ENCODE results near the gene FANCD2.
"Not testable (repeated sequence)": the region's sequence is repeated elsewhere in the genome, so short reads cannot be mapped to it uniquely, and the experiment has no call there.

Gene FANCD2

DNA sequence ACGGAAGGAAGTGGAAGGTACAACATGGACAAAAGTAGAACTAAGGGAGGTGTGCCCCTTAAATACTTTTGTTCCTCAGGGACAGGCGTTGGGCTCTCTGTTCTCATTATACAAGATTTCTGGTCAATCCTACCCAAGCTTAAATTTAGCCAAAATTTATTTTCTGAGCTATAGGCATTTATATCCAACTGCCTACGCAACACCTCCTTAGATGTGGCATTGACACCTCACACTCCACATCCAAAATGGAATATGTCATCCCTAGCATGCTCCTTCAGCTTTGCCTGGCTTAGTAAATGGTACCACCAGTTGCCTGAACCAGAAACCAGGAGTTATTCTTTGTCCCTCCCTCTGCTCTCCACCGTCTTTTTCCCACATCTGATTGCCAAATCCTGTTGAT, 55.6 kb downstream of the FANCD2 start:
- Histone ChIP-seq H3K36me3 (ENCODE audit: insufficient read depth, low read length) (peaks cover 10% of the 10 kb centered on the region), H3K4me2 (ENCODE audit: low read length) (no peak overlapping the region)

DNA sequence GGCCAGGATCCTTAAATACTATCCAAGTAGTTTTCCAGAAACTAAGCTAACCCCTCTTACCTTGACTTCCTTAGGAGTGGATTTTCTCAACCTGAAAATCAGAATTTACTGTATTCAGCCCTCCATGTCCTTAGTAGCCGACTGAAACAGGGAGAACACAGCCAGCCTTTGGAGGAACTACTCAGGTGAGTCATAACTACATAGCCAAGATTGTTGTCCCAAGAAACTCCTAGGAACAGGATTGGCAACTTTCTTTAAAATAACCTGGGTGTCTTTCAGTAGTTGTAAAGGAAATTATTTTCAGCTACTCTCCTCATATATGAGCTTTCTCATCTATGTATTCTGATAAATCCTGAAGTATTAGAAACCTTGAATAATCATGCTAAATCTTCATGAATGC, 59.5 kb downstream of the FANCD2 start:
- Histone ChIP-seq H3K9me3 (replicated peaks; ENCODE audit: low read length) (no peaks in the 10 kb centered on the region), H3K4me3 (ENCODE audit: low read length) (no peak overlapping the region), H3K36me3 (ENCODE audit: insufficient read depth, low read length) (peaks cover 16% of the 10 kb centered on the region), H3K9ac (ENCODE audit: low read depth, low read length) (no peak overlapping the region), H3K4me1 (ENCODE audit: control insufficient read depth, insufficient read depth, low read length) (no peaks in the 10 kb centered on the region), H3K4me2 (ENCODE audit: low read length) (no peak overlapping the region), H3K27me3 (ENCODE audit: control insufficient read depth, insufficient read depth, low read length) (no peaks in the 10 kb centered on the region)

More for the DNA sequence above, 55.6 kb downstream of the FANCD2 start:
- no peaks in the 10 kb centered on the region for H3K9me3 ChIP-seq (replicated peaks; ENCODE audit: low read length)
- no peak overlapping the region for H3K4me3 ChIP-seq (ENCODE audit: low read length)
- H3K9ac ChIP-seq (ENCODE audit: low read depth, low read length) = no peak overlapping the region
- no peaks in the 10 kb centered on the region for H3K27me3 ChIP-seq (ENCODE audit: control insufficient read depth, insufficient read depth, low read length)
- no peaks in the 10 kb centered on the region for H3K4me1 ChIP-seq (ENCODE audit: control insufficient read depth, insufficient read depth, low read length)

DNA sequence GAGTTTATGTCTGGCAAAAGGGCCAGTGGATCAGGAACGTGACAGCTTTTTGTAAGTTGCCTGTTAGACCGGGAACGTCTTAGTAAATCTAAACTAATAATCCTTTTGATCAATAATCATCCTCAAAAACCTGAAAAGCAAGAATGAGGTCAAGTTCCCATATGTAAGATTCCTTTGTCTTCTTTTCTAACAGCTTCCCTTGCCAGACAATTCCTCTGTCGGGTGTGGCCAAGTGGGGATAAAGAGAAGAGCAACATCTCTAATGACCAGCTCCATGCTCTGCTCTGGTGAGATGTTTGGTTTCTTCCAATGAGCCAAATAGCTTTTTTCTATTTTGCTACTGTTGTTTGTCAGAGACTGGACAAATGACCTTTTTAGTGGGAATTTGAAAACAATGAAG, 62.0 kb downstream of the FANCD2 start:
- H3K27me3 ChIP-seq (ENCODE audit: control insufficient read depth, insufficient read depth, low read length) = no peaks in the 10 kb centered on the region
- H3K4me1 ChIP-seq (ENCODE audit: control insufficient read depth, insufficient read depth, low read length) = no peaks in the 10 kb centered on the region
- H3K4me2 ChIP-seq (ENCODE audit: low read length) = no peak overlapping the region
- H3K9ac ChIP-seq (ENCODE audit: low read depth, low read length) = no peak overlapping the region
- H3K9me3 ChIP-seq (replicated peaks; ENCODE audit: low read length) = no peaks in the 10 kb centered on the region
- H3K36me3 ChIP-seq (ENCODE audit: insufficient read depth, low read length) = peaks cover 12% of the 10 kb centered on the region
- H3K4me3 ChIP-seq (ENCODE audit: low read length) = no peak overlapping the region

GRCh38 chr3:10090179-10090578, 63.9 kb downstream of the FANCD2 start:
- Histone ChIP-seq H3K9me3 (replicated peaks; ENCODE audit: low read length) (no peaks in the 10 kb centered on the region), H3K4me2 (ENCODE audit: low read length) (no peak overlapping the region), H3K4me3 (ENCODE audit: low read length) (no peak overlapping the region), H3K36me3 (ENCODE audit: insufficient read depth, low read length) (peaks cover 16% of the 10 kb centered on the region), H3K27me3 (ENCODE audit: control insufficient read depth, insufficient read depth, low read length) (no peaks in the 10 kb centered on the region), H3K9ac (ENCODE audit: low read depth, low read length) (no peak overlapping the region), H3K4me1 (ENCODE audit: control insufficient read depth, insufficient read depth, low read length) (no peaks in the 10 kb centered on the region)

DNA sequence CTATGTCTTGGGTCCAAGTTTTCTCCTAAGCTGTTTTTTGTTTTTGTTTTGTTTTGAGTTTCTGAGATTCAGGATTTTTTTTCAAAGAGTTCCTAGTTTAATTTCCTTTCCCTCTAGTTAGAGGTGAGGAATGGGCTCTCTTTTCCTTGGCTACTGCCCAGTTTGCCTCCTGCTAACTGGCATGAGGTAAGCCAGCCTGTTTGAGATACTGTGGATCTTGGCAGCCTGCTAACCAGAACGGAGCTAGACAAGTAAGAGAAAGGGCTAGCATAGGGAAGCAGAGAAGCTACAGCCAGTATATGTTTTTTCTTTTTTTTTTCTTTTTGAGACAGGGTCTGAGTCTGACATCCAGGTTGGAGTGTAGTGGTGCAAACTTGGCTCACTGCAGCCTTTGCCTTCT, 64.5 kb downstream of the FANCD2 start:
- H3K4me2 ChIP-seq (ENCODE audit: low read length); H3K27me3 ChIP-seq (ENCODE audit: control insufficient read depth, insufficient read depth, low read length); H3K4me3 ChIP-seq (ENCODE audit: low read length); H3K4me1 ChIP-seq (ENCODE audit: control insufficient read depth, insufficient read depth, low read length); H3K9ac ChIP-seq (ENCODE audit: low read depth, low read length); H3K9me3 ChIP-seq (replicated peaks; ENCODE audit: low read length): not testable (repeated sequence)
- H3K36me3 ChIP-seq (ENCODE audit: insufficient read depth, low read length) = peaks cover 16% of the 10 kb centered on the region

DNA sequence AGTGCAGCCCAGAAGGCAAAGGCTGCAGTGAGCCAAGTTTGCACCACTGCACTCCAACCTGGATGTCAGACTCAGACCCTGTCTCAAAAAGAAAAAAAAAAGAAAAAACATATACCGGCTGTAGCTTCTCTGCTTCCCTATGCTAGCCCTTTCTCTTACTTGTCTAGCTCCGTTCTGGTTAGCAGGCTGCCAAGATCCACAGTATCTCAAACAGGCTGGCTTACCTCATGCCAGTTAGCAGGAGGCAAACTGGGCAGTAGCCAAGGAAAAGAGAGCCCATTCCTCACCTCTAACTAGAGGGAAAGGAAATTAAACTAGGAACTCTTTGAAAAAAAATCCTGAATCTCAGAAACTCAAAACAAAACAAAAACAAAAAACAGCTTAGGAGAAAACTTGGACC, 65.2 kb downstream of the FANCD2 start:
- H3K4me3 ChIP-seq (ENCODE audit: low read length); H3K9me3 ChIP-seq (replicated peaks; ENCODE audit: low read length): not testable (repeated sequence)

DNA sequence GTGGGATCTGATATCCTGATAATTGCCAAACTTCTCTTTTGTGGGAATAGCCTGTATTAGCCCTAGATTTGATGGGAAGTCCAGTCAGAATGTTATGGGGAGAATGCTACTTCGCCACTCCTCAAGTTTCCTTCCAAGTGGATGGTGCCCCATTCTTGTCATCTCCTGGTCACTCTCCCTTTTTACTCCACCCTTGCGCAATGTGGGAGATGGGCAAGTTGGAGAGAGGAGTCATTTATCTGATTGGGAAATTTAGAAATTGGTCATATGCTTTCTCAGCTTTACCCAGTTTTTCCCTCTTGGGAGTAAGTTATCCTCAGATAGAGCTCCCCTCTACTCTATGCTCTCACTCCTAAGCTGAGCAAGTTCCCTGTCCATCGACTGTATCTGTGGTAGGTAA, 67.4 kb downstream of the FANCD2 start:
- Histone ChIP-seq H3K9me3 (replicated peaks; ENCODE audit: low read length) (no peaks in the 10 kb centered on the region), H3K27me3 (ENCODE audit: control insufficient read depth, insufficient read depth, low read length) (no peaks in the 10 kb centered on the region), H3K4me1 (ENCODE audit: control insufficient read depth, insufficient read depth, low read length) (no peaks in the 10 kb centered on the region), H3K36me3 (ENCODE audit: insufficient read depth, low read length) (peaks cover 15% of the 10 kb centered on the region), H3K9ac (ENCODE audit: low read depth, low read length) (no peak overlapping the region), H3K4me3 (ENCODE audit: low read length) (no peak overlapping the region), H3K4me2 (ENCODE audit: low read length) (no peak overlapping the region)

More for the DNA sequence above, 65.2 kb downstream of the FANCD2 start:
- not testable (repeated sequence) for H3K9ac ChIP-seq (ENCODE audit: low read depth, low read length); H3K27me3 ChIP-seq (ENCODE audit: control insufficient read depth, insufficient read depth, low read length); H3K4me1 ChIP-seq (ENCODE audit: control insufficient read depth, insufficient read depth, low read length); H3K4me2 ChIP-seq (ENCODE audit: low read length)
- peaks cover 11% of the 10 kb centered on the region for H3K36me3 ChIP-seq (ENCODE audit: insufficient read depth, low read length)

- H3K36me3 ChIP-seq (ENCODE audit: insufficient read depth, low read length) = peaks cover 8% of the 10 kb centered on the region
- H3K4me3 ChIP-seq (ENCODE audit: low read length) = no peak overlapping the region
- no peaks in the 10 kb centered on the region for H3K4me1 ChIP-seq (ENCODE audit: control insufficient read depth, insufficient read depth, low read length)
- no peaks in the 10 kb centered on the region for H3K27me3 ChIP-seq (ENCODE audit: control insufficient read depth, insufficient read depth, low read length)
- no peak overlapping the region for H3K4me2 ChIP-seq (ENCODE audit: low read length)
- no peak overlapping the region for H3K9ac ChIP-seq (ENCODE audit: low read depth, low read length)
- no peaks in the 10 kb centered on the region for H3K9me3 ChIP-seq (replicated peaks; ENCODE audit: low read length)
Observed at GRCh38 chr3:10099041-10099440, 72.8 kb downstream of the FANCD2 start.

DNA sequence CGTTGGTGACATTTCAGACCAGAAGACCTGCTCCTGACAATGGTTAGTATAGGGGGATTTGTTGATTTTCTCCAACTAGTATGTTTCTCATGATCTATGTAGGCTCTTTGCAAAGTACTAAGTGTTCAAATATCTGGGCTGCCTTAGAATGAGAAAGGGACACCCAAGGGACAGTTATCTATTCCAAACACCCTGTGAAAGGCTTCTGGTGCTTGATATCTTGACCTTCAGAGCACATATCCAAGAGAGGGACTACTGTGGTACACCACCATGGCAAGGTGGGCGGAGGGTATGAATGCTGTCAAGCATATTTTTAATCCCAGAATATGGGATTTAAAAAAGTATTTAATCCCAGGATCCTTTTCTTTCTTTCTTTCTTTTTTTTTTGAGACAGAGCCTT, 80.7 kb downstream of the FANCD2 start:
- Histone ChIP-seq H3K36me3 (ENCODE audit: insufficient read depth, low read length) (no peaks in the 10 kb centered on the region), H3K4me2 (ENCODE audit: low read length) (no peak overlapping the region)

GRCh38 chr3:10108091-10108490, 81.9 kb downstream of the FANCD2 start, which contains the start of gene FANCD2OS:
TSS of gene FANCD2OS (minus strand) at chr3:10108255. CDS start at chr3:10104774, 3,481 bp downstream.
- Histone ChIP-seq H3K9me3 (replicated peaks; ENCODE audit: low read length) (no peaks in the 10 kb centered on the region), H3K4me1 (ENCODE audit: control insufficient read depth, insufficient read depth, low read length) (no peaks in the 10 kb centered on the region), H3K9ac (ENCODE audit: low read depth, low read length) (no peak within 1 kb of the TSS), H3K27me3 (ENCODE audit: control insufficient read depth, insufficient read depth, low read length) (no peaks in the 10 kb centered on the region), H3K4me3 (ENCODE audit: low read length) (no peak within 1 kb of the TSS), H3K4me2 (ENCODE audit: low read length) (no peak within 1 kb of the TSS), H3K36me3 (ENCODE audit: insufficient read depth, low read length) (no peaks in the 10 kb centered on the region)

More for the DNA sequence above, 80.7 kb downstream of the FANCD2 start:
- Histone ChIP-seq H3K9me3 (replicated peaks; ENCODE audit: low read length) (no peaks in the 10 kb centered on the region), H3K27me3 (ENCODE audit: control insufficient read depth, insufficient read depth, low read length) (no peaks in the 10 kb centered on the region), H3K4me3 (ENCODE audit: low read length) (no peak overlapping the region), H3K9ac (ENCODE audit: low read depth, low read length) (no peak overlapping the region), H3K4me1 (ENCODE audit: control insufficient read depth, insufficient read depth, low read length) (no peaks in the 10 kb centered on the region)

DNA sequence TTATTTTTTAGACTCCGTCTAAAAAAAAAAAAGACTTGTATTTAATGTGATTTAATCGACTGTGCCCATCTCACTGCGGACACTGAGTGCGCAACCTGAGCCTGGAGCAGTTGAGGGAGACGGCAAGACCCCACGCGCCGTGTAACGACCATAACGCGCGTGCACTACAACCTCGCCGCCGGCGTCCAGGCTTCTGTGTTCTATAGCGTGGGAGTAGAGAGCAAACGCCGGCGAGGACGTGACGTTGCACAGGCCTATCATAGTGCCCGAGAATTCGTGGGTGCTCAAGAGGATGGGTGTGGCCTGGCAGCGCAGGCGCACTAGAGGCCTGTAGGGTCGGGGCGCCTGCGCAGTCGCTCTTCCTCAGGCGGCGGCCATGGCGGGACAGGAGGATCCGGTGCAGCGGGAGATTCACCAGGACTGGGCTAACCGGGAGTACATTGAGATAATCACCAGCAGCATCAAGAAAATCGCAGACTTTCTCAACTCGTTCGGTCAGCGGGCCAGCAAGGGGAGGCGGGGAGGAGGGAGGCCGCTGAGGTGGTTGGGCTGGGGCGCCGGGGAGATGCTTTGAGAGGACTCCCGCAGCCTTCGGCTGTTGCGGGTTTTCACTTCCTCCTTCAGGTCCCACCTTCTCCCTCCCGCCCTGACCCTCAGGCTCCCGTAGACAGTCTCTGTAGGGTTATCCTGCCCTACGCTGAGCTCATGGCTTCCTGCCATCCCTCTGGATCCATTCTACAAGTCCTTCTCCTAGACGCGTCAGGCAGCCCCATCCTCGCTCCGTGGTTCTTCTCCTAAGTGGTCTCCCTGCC, 89.3 kb downstream of the FANCD2 start, which contains the start of gene BRK1:
BRK1 (plus strand) TSS at position 350 of the 812 bp plus-strand sequence; CDS start at position 377, 27 bp downstream.
- Histone ChIP-seq H3K9me3 (replicated peaks; ENCODE audit: low read length) (no peaks in the 10 kb centered on the region), H3K9ac (ENCODE audit: low read depth, low read length) (peak within 1 kb of the TSS; percentile 87), H3K4me3 (ENCODE audit: low read length) (peak within 1 kb of the TSS; percentile 93), H3K4me1 (ENCODE audit: control insufficient read depth, insufficient read depth, low read length) (peaks cover 8% of the 10 kb centered on the region), H3K36me3 (ENCODE audit: insufficient read depth, low read length) (peaks cover 8% of the 10 kb centered on the region), H3K4me2 (ENCODE audit: low read length) (peak within 1 kb of the TSS; percentile 95), H3K27me3 (ENCODE audit: control insufficient read depth, insufficient read depth, low read length) (no peaks in the 10 kb centered on the region)

GRCh38 chr3:10116138-10116460, 89.9 kb downstream of the FANCD2 start:
- H3K4me3 ChIP-seq (ENCODE audit: low read length) = peak overlapping the region; percentile 93

More at GRCh38 chr3:10116138-10116460, 89.9 kb downstream of the FANCD2 start:
- peak overlapping the region; percentile 90 for H3K4me2 ChIP-seq (ENCODE audit: low read length)
- H3K9me3 ChIP-seq (replicated peaks; ENCODE audit: low read length) = no peaks in the 10 kb centered on the region
- no peaks in the 10 kb centered on the region for H3K27me3 ChIP-seq (ENCODE audit: control insufficient read depth, insufficient read depth, low read length)
- H3K36me3 ChIP-seq (ENCODE audit: insufficient read depth, low read length) = peaks cover 8% of the 10 kb centered on the region
- peak overlapping the region; percentile 87 for H3K9ac ChIP-seq (ENCODE audit: low read depth, low read length)
- peaks cover 8% of the 10 kb centered on the region for H3K4me1 ChIP-seq (ENCODE audit: control insufficient read depth, insufficient read depth, low read length)

All from skeletal muscle satellite cell (primary cell).